Ishikawa (cell line): Measurements from ENCODE around the gene SLC47A1.

Source experiments
- CEBPB ChIP-seq: IDR thresholded peaks from 2 replicates; pipeline ENCODE4 v1.6.1; 2012
- CREB1 ChIP-seq: IDR thresholded peaks from 2 replicates; pipeline ENCODE4 v1.6.1; 2012; ENCODE audit warnings: low read depth
- EGR1 ChIP-seq: IDR thresholded peaks from 2 replicates; pipeline ENCODE4 v1.6.1; 2012
- EP300 ChIP-seq: IDR thresholded peaks from 2 replicates; pipeline ENCODE4 v1.6.1; 2012; ENCODE audit warnings: borderline replicate concordance
- FOXM1 ChIP-seq: IDR thresholded peaks from 2 replicates; pipeline ENCODE4 v1.6.1; 2012; ENCODE audit warnings: low read depth, borderline replicate concordance
- MAX ChIP-seq: IDR thresholded peaks from 2 replicates; pipeline ENCODE4 v1.6.1; 2012
- NFIC ChIP-seq: IDR thresholded peaks from 2 replicates; pipeline ENCODE4 v1.6.1; 2012
- RAD21 ChIP-seq: IDR thresholded peaks from 2 replicates; pipeline ENCODE4 v1.6.1; 2012; ENCODE audit warnings: low read depth
- REST ChIP-seq: IDR thresholded peaks from 2 replicates; pipeline ENCODE4 v1.6.1; 2012; ENCODE audit warnings: low read depth, mild to moderate bottlenecking
- TAF1 ChIP-seq: IDR thresholded peaks from 2 replicates; pipeline ENCODE4 v1.6.1; 2012; ENCODE audit warnings: low read depth, mild to moderate bottlenecking
- TCF12 ChIP-seq: IDR thresholded peaks from 2 replicates; pipeline ENCODE4 v1.6.1; 2012; ENCODE audit warnings: low read depth
- TEAD4 ChIP-seq: IDR thresholded peaks from 2 replicates; pipeline ENCODE4 v1.6.1; 2012
- USF1 ChIP-seq: IDR thresholded peaks from 2 replicates; pipeline ENCODE4 v1.6.1; 2012
- YY1 ChIP-seq: IDR thresholded peaks from 2 replicates; pipeline ENCODE4 v1.6.1; 2012; ENCODE audit warnings: low read depth
- ZBTB7A ChIP-seq: IDR thresholded peaks from 2 replicates; pipeline ENCODE4 v1.6.1; 2012; ENCODE audit warnings: low read depth

SLC47A1 gene

GRCh38 chr17:19520641-19521040, 13.0 kb upstream of the SLC47A1 start:
- TF ChIP-seq MAX, result no peak
- TF ChIP-seq TCF12, result no peak
- no peak for TF ChIP-seq NFIC
- TF ChIP-seq YY1, result no peak
- no peak for TF ChIP-seq CREB1
- no peak for TF ChIP-seq REST
- no peak for TF ChIP-seq RAD21
- no peak for TF ChIP-seq EGR1
- no peak for TF ChIP-seq TEAD4
- no peak for TF ChIP-seq CEBPB
- TF ChIP-seq USF1, result no peak
- no peak for TF ChIP-seq EP300
- TF ChIP-seq FOXM1, result no peak
- TF ChIP-seq TAF1, result no peak
- TF ChIP-seq ZBTB7A, result no peak

GRCh38 chr17:19523690-19524089, 10.0 kb upstream of the SLC47A1 start:
- TF ChIP-seq EP300 (no peak), REST (no peak), ZBTB7A (no peak), CEBPB (no peak), RAD21 (no peak), TCF12 (no peak), TEAD4 (no peak), CREB1 (no peak), NFIC (no peak), USF1 (no peak)

GRCh38 chr17:19531780-19532501, 1.7 kb upstream of the SLC47A1 start:
- no peak for TF ChIP-seq EGR1
- no peak for TF ChIP-seq ZBTB7A
- no peak for TF ChIP-seq TEAD4
- no peak for TF ChIP-seq EP300
- no peak for TF ChIP-seq TAF1
- no peak for TF ChIP-seq RAD21
- TF ChIP-seq YY1, result no peak
- TF ChIP-seq CEBPB, result no peak
- no peak for TF ChIP-seq REST
- no peak for TF ChIP-seq TCF12

- TF ChIP-seq CEBPB (no peak), FOXM1 (no peak), TAF1 (no peak), ZBTB7A (no peak; the same call in 1 of the 2 replicates), REST (no peak), NFIC (no peak), CREB1 (no peak), RAD21 (no peak), YY1 (no peak), EGR1 (no peak), EP300 (no peak), TCF12 (no peak), TEAD4 (no peak)
Observed at GRCh38 chr17:19533036-19533717, 477 bp upstream of the SLC47A1 start.
